Hindlimb muscle (tissue), 1 donor: Measurements from ENCODE around the gene RNASE8. TPM values are rescaled to one million over a fixed set of nuclear protein-coding genes. Genes with fewer than 3 reads are reported as not detected.

Experiments
- DNase-seq: peaks from one replicate; pipeline ENCODE4 v3.0.0-alpha.2; 2013
- polyA plus RNA-seq: library from polyadenylated mRNA; unstranded; fragments of 120-200 nt; gene quantifications from one replicate; pipeline ENCODE4 v1.2.1, GENCODE V29; 2013; ENCODE audit not compliant: insufficient read length

RNASE8 gene
- polyA plus RNA-seq, 1 donor, result not detected

DNA sequence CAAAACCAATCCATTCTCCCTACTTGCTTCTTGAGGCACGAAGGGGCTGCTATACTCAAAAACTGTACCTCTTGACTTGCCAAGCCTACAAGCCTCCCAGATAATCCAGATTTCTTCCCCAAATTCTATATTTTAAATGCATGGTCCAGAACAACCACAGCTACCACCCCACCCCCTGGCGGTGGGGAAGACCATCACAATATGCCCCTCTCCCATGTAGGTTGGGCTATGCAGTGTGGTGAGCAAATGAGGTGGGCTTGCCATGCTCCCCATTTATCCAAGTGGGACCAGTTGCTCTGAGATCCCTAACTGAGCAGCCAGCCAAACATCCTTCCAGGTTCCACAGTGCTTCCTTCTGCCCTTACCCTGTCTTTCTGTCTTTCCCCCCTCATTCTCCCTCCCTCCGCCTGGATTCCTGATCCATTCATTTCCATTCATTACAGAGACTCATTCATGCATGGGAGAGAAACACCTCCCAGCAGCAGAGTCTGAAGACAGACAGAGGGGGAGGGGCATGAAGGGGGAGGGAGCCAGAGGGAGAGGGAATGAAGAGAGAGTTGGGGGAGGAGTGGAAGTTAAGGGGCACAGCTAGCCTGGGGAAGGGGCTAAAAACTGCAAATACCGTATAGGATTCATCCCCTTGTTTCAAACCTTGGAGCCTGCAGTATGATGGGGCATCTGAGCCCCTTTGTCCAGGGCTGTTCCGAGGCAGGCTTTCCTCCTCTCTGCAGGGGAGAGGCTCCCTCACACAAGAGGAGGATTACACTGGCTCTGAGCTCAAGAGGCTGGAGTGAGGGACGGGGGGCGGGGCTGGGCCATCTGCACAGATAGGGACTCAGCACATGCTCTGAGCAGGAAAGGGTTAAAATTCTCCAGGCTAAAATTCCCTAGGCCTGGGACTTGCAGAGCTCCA, 36.4 kb downstream of the RNASE8 start:
- no peak for DNase-seq

- no peak for DNase-seq
Measured at GRCh38 chr14:21095430-21096205, 38.0 kb downstream of the RNASE8 start.

DNA sequence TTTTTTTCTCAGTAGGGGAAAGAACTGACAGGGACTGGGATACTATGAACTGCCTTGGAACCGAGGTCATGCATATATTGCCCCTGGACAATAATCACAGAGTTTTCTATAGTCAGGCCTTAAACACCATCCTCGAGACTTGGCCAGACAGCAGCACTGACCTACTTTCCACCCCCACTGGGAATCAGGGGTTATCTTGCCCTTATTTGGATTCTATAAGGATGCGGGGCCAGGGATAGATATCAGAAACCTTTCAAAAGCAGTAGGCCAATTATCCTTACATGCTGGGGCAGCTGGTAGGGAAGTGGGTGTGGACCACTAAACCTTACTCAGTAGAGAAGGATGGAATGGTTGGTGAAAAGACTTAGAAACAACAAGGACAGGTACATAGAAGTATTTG, 38.8 kb downstream of the RNASE8 start:
- no peak for DNase-seq

DNA sequence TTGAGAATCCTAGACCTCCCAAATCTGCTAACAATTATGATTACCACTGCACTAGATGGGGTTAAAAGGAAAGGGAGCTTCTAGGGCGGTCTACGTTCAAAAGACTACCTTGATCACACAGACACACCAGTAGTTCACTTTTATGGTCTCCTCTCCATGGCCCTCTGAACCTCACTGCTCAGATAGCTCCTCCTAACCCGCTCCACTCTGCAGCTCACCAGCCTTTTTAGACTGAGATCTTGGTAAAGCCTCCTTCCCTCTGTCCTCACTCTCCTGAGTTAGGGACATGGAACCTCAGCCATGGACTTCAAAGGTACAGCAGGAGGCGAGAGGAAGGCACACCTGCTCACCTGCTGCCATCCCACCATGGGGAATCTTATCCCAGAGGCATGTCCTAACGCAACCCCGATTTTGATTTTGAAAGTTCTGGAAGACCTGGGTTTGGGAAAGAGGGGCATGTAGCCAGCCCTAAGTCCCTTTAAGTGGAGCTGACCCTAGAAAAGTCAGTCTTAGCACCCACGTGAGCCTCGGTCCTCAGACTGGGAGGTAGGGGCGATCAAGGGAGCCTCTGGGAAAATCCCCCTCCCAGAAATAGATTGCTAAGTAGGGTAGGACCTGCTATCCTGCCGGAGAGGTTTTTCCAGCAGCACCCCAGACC, 39.5 kb downstream of the RNASE8 start:
- DNase-seq, result no peak

DNA sequence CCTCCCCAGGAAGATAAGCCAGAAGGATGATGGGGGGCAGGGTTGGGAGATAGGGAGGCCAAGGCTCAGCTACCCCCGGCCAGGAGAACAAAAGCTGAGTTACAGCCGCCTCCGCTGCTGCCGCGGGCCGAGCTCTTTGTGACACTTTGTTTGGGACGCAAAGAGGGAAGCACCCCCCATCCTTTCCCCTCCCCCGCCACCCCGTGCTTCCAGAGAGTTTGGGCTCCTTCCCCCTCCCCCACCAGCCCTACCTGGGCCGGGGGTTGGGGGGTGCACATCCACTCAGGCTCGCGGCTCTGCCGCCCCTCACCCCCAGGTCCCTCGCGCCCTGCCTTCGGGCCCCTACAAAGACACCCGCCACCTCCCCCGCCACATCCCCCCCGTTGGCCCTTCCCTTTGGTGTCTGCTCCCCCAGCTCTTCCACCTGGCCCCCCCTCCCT, 40.0 kb downstream of the RNASE8 start:
- DNase-seq, result no peak

DNA sequence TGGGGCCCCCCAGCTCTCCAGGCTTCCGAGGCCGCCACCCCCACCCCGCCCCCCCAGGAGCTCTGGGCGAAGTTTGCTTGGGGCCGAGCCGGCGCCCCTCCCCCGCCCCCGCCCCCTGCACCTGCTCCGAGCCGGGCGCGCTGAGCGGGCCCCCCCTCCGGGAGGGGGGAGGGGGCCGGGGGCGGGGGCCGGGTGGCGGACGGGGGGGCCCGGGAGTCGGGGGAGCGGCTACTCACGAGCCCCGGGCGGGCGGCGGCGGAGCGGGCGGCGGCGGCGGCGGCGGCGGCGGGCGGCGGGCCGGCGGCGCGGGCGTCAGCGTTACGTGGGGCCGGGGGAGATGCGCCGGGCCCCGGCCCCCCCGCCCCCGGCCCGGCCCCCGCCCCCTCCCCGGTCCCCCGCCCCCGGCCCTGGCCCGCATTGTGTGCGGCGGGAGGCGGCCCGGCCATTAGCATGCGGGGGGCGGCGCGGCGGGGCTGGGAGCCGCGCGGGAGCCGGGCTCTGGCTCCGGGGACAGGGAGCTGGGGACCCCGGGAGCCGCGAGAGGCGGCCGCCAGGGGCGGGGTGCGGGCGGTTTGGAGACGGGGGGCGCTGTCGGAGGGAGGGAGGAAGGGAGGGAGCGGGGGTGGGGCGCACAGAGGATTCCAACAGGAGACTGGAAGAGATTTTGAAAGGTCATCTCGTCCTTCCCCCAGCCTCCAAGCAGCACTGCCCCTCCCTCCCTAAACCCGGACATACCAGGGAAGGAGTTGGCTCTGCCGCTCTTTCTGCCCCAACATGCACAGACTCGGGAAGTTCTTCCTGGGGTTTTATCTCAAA, 40.7 kb downstream of the RNASE8 start, which contains the start of gene ZNF219:
TSS of gene ZNF219 (minus strand) at position 580 of the 816 bp plus-strand sequence. CDS start 5,064 bp downstream, outside the sequence.
- no peak for DNase-seq

DNA sequence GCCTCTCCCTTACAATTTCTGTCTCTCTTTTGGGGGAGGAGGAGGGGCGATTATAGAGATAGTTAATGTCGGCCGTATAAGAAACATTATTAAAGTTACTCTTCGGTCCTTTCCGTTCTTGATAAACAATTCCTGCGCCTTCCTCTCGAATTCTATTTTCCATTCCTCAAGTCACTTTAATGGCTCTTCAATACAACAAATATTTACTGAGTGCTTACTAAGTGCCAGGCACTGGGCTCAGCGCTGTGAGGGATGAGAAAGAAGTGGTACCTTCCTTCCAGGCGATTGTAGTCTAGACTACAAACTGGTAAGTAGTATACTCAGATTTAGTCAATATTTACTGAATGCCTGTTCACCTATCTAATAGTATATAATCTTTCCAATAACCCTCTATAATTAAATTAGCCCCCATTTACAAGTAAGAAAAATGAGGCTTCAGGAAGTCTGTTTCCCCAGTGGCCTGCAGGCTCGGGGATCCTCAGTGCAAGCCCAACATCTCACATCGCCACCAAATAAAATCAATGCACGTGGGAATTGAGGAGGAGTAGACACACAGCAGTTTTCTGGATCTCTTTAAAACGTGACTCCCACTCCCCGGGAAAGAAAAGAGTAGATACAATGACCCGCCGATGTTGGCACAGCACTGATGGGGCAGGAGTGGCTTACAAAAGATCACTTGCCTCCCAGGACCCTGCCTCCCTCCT, 41.4 kb downstream of the RNASE8 start:
- DNase-seq, result no peak

GRCh38 chr14:21099596-21099985, 42.0 kb downstream of the RNASE8 start:
- DNase-seq, result no peak

DNA sequence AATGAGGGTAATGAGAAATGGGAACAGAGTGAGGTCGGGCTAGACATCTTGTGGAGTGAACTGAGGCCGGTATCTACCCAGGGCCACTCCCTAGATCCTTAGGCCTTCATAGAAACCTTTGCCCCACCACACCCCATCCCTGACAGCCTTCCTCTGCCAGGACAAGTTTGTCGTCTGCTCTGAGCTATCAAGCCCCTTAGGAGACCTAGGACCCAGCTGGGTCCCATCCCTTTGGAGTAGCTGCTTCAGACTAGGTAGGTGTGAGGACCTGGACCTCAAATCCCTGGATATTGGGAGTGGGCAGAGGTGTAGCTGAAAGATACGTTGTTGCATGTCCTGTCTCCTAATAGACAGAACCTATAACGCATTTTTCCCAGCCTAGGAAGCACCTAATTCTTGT, 43.3 kb downstream of the RNASE8 start, which contains the start of gene TMEM253:
TSS of gene TMEM253 (plus strand) at position 136 of the 400 bp plus-strand sequence. CDS start 278 bp downstream, outside the sequence.
- DNase-seq, result no peak

- no peak for DNase-seq
Measured at GRCh38 chr14:21101802-21102413, 44.3 kb downstream of the RNASE8 start.

GRCh38 chr14:21102521-21103410, 45.1 kb downstream of the RNASE8 start:
- DNase-seq, result no peak

- no peak for DNase-seq
Measured at GRCh38 chr14:21103411-21103709, 45.7 kb downstream of the RNASE8 start.

- peak; percentile 96 for DNase-seq
Measured at GRCh38 chr14:21103710-21104447, 46.3 kb downstream of the RNASE8 start.

- peak; percentile 74 for DNase-seq
Measured at GRCh38 chr14:21104448-21105060, 46.9 kb downstream of the RNASE8 start.

DNA sequence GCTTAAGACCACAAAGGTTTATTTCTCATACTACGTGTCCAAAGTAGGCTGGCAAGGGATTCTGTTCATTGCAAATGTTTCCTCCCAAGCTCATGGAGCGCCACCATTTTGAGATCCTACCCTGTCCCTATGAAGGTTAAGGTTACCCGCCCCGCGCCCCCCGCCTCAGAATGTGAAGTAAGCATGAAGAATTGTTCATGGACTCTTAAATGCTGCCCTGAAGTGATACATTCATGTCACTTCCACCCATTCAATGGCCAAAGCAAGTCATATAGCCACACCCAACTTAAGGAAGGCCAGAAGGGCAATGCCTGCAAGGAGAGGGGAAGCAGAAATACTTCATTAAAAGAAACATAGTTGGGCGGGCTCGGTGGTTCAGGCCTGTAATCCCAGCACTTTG, 47.5 kb downstream of the RNASE8 start:
- no peak for DNase-seq

DNA sequence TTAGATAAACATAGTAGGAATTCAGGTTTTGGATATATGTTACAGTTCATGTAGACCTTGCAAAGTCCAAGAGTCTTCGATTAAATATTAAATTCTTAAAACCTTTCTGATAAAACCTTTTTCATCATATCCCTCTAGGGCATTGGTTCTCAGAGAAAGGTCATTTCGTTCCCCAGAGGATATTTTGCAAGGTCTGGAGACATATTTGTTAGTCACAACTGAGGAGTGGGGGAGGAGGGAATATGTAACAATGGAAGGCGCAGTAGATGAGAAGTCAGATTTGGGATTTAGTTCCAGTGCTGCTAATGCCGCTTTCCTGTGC, 48.5 kb downstream of the RNASE8 start:
- no peak for DNase-seq

DNA sequence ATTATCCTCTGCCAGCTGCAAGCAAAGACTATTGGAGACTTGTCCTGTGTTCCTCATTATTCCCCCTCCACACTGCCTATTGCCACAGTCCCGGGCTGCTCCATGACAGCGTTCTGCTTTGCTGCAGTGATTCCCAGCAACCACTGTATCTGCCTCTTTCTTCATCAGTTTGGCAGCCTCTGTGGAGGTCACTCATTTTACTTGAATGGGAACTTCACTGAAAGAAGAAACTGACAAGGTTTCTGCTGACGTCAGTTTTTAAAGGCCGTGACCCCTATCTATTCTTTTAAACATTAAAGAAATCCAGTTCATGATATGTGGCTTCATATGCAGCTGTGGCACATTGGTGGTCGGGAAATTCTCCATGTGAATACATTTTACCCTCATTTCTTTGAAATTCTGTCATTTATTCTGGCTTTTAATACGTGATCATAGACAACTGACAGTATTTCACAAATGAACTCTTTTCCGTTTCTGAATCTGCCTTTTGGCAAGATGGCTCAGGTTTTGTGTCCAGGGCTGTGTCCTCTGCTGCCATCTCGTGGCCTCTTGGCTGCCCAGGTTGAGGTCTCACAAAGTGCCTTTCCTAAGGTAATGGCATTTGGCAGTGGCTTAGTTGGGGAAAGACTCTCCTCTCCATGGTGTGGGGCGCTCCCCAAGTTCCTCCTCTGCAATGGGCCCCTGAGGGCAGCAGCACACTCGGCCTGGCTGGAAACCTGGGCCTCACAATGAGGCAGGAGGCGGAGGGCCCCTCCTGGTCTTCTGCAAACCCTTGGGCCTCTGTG, 49.1 kb downstream of the RNASE8 start:
- peak; percentile 82 for DNase-seq

- DNase-seq, result no peak
Measured at GRCh38 chr14:21107283-21107800, 49.7 kb downstream of the RNASE8 start.
